Inflammatory macrophage treated with lipopolysaccharide for 1 hour (primary cell): ENCODE measurements around the gene CDKL4.
"Not testable (repeated sequence)": the region's sequence is repeated elsewhere in the genome, so short reads cannot be mapped to it uniquely, and the experiment has no call there.

Experiments
- DNase-seq, 2 donors: peaks; one replicate each; pipeline ENCODE4 v3.0.0-alpha.2; 2020 to 2022

CDKL4 gene

DNA sequence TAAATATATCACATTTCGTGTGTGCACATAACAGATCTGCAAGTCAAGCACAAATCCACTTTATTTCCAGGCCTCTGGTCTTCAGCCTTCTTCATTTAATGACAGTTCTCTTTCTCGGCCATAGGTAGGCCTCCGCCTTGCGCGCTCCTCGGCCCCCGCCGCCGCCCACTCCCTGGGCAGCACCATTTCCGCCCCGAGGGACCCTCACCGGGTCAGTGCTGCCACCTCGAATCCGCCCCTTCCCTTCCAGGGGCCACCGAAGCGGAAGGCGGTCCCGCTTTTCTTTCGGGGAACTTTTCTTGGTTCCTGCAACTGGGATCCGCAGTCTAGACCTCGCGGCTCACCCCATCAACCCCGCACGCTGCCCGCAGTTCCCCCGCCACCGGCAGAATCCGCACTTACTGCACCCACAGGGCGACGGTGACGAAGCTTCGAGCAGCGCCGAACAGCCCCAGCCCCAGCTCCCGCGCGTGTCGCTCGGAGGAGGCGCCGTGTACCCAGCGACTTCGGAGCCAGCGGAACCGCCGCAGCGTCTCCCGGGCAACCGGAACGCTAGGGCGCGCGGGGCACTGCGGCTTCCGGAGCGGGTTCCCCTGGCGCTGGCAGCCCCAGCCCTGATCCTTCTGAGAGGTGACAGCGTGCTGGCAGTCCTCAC lies at the start of gene CDKL4:
CDKL4 (minus strand) TSS at position 502 of the 655 bp plus-strand sequence.
- DNase-seq, result no peak

DNA sequence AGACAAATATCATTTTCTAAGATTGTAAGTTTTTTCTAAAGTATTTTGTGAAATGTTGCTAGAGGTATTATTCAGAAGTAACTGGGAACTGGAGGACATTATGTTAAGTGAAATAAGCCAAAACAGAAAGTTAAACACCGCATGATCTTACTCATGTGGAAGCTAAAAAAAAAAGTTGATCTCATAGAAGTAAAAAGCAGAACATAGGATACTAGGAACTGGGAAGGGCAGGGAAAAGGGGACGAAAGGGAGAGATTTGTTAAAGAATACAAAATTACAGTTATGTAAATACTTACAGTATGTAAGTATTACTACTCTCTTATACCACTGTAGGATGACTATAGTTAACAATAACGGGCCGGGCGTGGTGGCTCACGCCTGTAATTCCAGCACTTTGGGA lies 46.7 kb upstream of the CDKL4 start:
- peak; percentile 54 to 68 for DNase-seq

DNA sequence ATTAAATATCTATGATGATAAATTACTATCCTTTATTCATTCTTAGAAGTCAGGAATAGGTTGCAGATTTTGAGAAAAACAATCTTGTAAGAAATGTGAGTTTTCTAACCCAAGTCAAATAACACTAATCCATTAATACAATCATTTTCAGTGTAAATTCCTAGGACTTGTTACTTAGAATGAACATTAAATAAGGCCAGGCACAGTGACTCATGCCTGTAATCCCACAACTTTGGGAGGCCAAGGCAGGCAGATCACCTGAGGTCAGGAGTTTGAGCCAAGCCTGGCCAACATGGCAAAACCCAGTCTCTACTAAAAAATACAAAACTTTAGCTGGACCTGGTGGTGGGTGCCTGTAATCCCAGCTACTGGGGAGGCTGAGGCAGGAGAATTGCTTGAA lies 45.8 kb upstream of the CDKL4 start:
- no peak for DNase-seq

DNA sequence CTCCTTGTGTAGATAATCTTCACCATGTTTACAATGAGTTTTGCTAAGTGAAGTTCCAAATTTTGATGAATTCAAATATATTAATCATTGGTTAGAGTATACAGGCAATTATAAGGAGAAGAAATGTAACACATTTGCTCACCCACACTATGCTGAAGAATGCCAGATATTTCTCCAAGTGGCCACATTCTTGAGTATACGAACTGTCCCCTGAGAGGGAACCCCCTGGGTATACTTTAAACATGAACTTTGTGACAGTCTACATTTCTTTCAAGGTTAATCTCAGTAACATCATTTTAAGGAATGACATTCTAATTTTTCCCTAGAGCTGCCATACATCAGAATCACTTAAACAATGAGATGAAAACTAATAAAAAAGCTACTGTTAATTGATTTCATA lies 39.8 kb upstream of the CDKL4 start:
- no peak for DNase-seq

DNA sequence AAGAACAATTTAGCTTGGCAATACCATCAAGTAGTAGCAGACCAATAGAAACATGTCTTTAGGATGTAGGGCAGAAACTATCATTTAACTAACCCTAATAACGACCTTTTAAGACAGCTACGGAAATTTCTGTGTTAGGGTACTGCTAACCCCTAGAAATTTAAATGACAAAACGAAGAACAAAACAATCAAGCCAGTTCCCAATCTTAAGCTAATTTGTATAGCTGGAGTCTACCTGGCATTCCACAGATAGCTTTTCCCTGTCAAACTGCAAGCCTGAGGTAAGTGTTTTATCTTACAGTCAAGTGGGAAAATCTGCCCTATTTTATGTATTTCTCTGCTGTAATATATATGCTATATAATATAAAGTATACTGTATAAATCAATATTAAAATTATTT lies 37.6 kb upstream of the CDKL4 start:
- DNase-seq, result no peak

DNA sequence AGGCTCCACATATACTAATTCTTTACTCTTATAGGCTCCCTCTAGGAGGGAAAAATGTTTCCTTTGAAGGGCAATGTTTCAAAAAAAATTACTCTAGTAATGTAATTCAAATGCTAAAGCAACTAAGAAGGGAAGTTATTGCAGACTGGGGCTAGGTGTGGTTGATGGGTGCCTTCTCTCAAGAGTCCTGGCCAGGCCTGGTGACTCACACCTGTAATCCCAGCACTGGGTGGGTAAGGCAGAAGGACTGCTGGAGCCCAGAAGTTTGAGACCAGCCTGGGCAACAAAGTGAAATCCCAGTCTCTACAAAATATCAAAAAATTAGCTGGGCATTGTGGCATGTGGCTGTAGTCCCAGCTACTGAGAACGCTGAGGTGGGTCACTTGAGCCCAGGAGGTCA lies 31.2 kb upstream of the CDKL4 start:
- DNase-seq, result no peak

DNA sequence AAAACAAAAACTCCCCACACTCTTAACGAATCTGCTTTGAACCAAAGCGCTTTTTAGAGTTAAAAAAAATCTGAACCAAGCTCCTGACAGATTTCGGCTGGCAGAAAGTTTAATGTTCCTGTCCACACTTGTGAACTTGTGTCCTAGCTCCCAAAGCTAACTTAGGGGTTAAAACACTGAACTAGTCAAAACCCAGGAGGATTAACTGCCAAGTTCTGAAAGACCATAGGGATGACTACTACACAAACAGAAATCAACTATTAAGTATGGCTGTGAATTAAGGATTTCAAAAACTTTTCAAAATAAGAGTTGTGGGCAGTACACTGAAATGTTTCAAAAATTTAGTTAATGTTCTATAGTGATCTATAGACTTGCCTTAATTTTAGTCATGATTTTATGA lies 26.2 kb upstream of the CDKL4 start:
- no peak for DNase-seq

DNA sequence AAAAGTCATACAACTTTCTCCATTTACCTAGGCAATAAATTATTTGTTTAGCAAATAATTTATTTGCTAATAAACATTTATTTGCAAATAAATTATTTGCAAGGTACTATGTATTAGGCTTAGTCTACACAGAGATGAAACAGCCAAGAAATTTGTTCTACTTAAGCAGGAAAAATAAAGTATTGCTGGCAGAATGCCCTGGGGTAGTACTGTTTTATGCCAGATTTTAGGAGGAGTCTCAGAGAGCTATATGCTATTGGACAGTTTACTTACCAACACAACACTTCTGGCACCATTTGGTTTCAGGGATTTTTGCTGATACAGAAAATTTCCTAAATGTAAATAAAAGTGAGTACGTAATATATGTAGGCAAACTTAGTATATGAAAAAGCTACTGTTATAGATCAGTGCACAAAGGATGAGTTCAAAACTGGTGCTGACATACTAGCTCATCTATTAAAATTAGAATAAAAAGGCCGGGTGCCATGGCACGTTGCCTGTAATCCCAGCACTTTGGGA lies 23.2 kb upstream of the CDKL4 start:
- DNase-seq, result no peak

DNA sequence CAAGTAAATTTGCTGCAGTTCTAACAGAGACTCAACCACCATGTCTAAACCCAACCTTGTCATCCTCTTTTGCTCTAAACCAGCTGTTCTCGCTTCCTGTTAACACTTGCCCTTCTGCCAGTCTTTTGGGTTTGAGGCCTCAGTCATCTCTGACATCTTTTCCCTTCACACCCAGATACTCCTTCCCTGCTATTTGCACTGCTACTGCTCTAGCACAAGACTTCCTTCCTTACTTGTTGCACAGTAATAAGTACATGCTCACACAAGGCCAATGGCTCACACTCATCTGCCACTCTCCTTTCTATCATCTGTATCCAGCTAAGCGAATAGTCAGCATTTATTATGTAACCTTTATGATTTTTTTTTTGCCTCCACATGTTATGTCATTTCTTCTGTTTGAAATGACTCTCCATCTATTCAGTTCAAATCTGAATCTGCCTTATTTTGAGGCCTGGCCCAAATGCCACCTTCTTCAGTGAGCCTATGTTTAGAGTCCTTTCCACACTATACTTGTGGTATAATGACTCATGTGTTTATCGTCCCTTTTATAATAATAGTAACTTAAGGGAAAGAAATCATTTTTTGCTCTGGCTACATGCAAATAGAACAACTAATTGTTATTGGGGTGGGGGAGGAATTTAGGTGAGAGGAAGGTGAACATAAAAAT lies 22.5 kb upstream of the CDKL4 start:
- DNase-seq, result no peak

DNA sequence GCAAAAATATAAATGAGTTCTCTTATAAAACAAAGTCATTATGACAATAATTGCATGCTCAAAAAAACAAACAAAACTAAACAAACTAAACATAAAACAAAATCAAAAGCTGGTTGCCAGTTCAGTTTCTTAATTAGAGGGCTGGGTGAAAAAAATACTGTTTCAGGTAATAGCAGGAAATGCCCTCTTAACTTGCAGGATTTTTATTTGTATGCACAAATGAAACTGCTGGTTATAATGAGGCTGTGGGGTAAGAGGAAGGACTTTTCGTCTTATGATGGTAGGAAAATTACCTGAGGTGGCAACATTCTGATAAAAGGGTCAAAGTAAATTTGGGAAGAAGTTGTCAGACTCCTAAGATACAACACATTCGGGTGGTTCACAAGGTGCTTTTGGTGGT lies 21.5 kb upstream of the CDKL4 start:
- no peak for DNase-seq

DNA sequence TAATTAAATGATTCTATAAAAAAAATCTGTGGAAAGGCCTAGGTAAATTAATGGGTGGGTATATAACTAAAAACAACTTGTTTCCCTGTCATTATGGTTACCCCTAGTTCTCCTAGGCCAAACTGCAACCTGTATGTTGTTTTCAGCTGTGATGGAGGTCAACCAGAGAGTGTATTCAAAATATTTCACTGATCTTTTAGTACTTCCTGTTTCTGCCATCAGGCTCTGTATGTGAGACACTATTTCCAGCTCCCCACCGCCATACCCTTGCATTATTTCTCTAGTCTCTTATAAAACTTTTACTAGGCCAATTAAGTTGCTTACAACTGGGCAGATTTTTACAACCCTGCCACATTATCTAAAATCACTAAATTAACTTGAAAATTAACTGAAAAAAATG lies 21.0 kb upstream of the CDKL4 start:
- no peak for DNase-seq

DNA sequence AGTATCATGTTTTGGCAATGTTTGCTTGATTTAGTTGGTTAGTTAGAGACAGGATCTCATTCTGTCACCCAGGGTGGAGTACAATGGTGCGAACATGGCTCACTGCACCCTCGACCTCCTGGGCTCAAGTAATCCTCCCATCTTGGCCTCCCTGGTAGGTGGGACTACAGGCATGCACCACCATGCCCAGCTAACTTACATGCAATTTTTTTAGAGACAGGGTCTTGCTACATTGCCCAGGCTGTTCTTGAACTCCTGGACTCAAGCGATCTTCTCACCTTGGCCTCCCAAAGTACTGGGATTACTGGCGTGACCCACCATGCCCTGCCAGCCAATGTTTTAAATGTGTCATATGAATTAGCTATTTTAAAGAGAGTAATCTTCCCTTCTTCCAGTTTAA lies 16.3 kb upstream of the CDKL4 start:
- no peak for DNase-seq

DNA sequence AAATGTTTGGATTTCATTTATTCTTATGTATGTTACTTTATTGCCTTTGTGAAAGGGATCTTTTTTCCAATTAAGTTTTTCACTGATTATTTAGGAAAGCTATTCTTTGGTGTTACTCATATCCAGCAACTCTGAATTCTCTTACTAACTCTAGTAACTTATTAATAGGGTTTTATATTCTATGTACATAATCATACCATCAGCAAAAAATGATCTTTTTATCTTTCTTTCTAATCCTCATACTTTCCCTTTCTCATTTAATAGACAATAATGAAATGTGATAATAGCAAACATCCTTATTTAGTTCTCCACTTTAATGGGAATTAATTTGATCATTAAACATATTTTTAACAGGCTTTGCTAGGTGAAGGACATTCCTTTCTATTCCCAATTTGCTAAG lies 12.3 kb upstream of the CDKL4 start:
- DNase-seq, result no peak

DNA sequence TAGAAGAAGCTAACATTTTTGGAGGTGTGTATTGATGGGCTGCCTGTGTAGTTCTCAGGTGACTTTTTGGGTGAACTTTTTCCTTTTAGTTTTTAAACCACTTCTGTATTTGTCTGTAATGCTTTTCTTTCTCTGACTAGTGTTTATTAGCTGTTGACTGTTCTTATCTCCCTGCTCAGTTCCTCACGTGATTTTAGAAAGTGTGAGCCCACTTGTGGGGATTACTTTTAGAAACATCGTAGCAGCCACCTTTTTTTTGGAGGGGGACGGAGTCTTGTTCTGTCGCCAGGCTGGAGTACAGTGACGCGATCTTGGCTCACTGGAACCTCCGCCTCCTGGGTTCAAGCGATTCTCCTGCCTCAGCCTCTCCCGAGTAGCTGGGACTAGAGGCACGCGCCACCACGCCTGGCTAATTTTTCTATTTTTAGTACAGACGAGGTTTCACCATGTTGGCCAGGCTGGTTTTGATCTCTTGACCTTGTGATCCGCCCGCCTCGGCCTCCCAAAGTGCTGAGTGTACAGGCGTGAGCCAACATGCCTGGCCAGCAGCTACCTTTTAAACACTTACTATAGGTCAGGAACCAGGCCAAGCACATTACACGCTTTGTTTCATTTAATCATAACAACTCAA lies 9.2 kb upstream of the CDKL4 start:
- DNase-seq, result no peak

DNA sequence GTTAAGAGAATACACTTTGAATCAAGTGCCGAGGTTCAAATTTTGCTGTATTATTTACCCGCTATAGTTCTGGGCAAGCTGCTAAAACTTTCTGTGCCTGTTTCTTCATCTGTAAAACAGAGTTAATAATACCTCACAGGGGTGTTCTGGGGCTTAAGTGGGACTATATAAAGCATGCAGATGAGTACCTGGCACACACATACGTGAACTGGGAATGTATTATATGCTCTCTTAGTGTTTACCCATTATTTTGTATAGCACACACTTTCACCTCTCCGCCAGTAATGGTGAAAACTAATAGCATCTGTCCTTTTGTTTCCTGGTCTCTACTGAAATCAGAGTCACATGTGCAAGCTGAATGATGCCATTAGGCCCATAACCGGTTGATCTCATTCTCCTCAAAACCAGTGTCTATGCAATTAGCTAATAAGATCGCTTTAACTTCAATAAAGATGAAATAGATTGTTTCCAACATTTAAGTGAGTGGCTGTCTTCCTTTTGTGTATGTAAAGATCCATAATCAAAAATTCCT lies 3.8 kb upstream of the CDKL4 start:
- DNase-seq, result no peak

DNA sequence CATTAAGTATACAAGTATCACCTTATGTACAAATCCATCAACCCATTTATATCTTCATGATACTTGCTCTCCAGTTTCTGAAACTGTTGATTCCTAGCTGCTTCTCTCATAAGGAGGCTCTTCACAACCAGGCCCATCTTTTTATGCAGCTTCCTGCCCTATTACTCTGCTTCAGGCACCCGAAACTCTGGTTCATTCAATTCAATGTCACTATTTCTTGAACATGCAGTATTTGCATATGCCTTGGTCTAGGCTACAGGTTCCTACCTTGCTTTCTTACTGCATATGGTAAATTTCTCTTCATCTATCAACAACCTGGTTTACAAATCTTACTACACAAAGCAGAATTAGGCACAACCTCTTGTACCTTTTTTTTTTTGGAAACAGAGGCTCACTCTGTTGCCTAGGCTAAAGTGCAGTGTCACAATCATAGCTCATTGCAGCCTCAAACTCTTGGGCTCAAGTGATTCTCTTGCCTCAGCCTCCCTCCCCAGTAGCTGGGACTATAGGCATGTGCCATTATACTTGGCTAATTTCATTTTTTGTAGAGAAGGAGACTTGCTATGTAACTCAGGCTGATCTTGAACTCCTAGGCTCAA lies 2.7 kb upstream of the CDKL4 start:
- no peak for DNase-seq

DNA sequence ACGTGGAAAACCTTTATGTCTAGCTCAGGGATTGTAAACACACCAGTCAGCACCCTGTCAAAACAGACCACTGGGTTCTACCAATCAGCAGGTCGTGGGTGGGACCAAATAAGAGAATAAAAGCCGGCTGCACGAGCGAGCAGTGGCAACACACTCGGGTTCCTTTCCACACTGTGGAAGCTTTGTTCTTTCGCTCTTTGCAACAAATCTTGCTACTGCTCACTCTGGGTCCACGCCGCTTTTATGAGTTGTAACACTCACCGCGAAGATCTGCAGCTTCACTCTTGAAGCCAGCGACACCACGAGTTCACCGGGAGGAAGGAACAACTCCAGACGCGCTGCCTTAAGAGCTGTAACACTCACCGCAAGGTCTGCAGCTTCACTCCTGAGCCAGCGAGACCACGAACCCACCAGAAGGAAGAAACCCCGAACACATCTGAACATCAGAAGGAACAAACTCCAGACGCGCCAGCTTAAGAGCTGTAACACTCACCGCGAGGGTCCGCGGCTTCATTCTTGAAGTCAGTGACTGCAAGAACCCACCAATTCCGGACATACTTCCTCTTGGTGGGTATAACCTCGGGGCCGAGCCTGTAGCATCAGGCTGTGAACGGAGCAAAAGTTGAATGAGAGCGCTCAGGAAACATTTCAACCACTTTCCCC lies 1.3 kb upstream of the CDKL4 start:
- peak in 1 of 2 donors; percentile 26 for DNase-seq

DNA sequence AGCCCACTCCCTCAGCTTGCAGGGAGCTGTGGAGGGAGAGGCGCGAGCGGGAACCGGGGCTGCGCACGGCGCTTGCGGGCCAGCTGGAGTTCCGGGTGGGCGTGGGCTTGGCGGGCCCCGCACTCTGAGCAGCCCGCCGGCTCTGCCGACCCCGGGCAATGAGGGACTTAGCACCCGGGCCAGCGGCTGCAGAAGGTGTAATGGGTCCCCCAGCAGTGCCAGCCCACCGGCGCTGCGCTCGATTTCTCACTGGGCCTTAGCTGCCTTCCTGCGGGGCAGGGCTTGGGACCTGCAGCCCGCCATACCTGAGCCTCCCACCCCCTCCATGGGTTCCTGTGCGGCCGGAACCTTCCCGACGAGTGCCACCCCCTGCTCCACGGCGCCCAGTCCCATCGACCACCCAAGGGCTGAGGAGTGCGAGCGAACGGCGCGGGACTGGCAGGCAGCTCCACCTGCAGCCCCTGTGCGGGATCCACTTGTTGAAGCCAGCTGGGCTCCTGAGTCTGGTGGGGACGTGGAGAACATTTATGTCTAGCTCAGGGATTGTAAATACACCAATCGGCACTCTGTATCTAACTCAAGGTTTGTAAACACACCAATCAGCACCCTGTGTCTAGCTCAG lies 582 bp upstream of the CDKL4 start:
- DNase-seq, result not testable (repeated sequence)

DNA sequence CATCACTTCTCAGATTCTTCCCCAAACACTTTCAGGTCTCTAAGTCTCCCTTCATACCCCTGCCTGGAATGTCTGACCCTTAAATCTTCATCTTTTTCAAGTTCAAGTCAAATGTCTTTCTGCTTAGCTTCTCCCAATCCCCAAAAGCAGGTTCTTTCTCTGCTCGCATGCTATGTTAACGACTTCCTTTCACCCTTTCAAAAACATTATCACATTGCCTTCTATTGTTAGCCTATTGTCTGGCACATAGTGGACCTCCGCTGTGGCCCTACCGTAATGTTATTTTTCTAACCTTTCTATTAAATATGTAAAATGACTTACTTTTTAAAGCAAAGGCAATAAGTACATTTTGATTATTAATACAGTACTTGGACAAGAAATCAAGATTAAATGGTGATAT lies 2.2 kb downstream of the CDKL4 start:
- no peak for DNase-seq

DNA sequence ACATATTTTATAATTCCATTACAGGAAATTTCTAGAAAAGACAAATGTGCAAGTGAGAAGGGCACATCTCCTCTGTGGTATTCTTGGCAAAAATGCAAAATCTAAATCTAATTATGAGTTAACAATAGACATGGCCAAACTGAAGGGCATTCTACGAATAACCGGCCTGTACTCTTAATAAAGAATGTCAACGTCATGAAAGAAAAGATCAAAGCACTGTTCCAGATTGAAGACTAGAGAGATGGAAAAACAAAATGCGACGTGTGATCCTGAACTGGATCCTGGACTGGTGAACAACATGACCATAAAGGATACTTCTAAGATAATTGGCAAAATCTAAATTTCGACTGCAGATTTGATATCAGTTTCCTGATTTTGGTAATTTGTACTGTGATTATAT lies 3.0 kb downstream of the CDKL4 start:
- no peak for DNase-seq

DNA sequence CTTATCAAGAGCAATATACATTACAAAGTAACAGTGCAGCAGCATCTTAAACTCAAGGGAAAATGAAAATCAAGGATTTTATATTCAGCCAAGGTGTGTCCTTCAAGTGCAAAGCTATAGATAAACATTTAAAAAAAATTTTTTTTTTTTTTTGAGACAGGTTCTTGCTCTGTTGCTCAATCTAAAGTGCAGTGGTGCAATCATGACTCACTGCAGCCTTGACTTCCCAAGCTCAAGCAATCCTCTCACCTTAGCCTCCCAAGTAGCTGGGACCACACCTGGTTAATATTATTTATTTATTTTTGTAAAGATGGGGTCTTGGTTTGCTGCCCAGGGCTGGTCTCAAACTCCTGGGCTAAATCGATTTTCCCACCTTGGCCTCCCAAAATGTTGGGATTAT lies 9.0 kb downstream of the CDKL4 start:
- no peak for DNase-seq

DNA sequence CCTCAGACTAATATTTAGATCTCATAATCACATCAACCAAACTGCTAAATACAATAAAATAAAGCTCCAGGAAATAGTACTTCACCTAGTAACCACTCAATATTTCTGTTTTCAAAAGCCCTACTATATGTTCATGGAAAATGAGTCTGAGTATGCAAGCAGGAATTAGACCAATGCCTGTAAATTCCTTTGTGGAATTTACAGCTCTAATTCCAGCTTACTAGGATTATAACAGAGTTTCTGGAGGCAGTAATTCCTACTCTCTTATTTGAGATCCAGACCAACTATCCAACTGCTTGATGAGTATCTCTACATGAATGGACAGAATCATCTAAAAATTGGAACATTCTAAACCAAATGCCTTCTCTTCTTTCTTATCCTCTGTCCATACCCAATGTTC lies 11.6 kb downstream of the CDKL4 start:
- DNase-seq, result no peak
